BJ (cell line): ENCODE results near the gene USP36. TPM values are rescaled to one million over a fixed set of nuclear protein-coding genes. Genes with fewer than 3 reads are reported as not detected.
"Not testable (repeated sequence)": the region's sequence is repeated elsewhere in the genome, so short reads cannot be mapped to it uniquely, and the experiment has no call there.

ENCODE experiments used
- CTCF ChIA-PET: fragments of 350-600 bp; formaldehyde crosslinking; extraction: SDS; loops from one replicate; lab custom pipeline; 2021; ENCODE audit warnings: antibody characterized with exemption, inconsistent platforms; lab: Yijun Ruan, JAX
- POLR2A ChIA-PET: fragments of 300-600 bp; sonication (Branson Sonifier 250); formaldehyde crosslinking; extraction: SDS; loops from one replicate; lab custom pipeline; 2021; ENCODE audit warnings: antibody characterized with exemption; lab: Charles Lee
- DNase-seq: peaks from one replicate; pipeline ENCODE4 v3.0.0-alpha.2; 2011; ENCODE audit warnings: low read depth
- H3K27me3 ChIP-seq: 2 replicates; pipeline ENCODE4 v1.6.0; 2011; ENCODE audit warnings: low read length; ENCODE audit not compliant: control insufficient read depth, insufficient read depth
- H3K36me3 ChIP-seq: 2 replicates; pipeline ENCODE4 v1.5.1; 2011; ENCODE audit warnings: low read length; ENCODE audit not compliant: control insufficient read depth, insufficient read depth
- H3K4me3 ChIP-seq: 2 replicates; pipeline ENCODE4 v1.5.1; 2011; ENCODE audit warnings: low read depth, mild to moderate bottlenecking, control low read depth, low read length
- polyA plus RNA-seq: library from polyadenylated mRNA; depleted of rRNA; stranded (reverse); fragments of >200 nt; gene quantifications from 2 replicates; pipeline ENCODE4 v1.2.3, GENCODE V29; 2011
- TF ChIP-seq, protein P1 (sequence below): IDR thresholded peaks from 2 replicates; pipeline ENCODE4 v1.5.1; 2011; ENCODE audit warnings: low read depth, mild to moderate bottlenecking, control low read depth, inconsistent platforms, low read length, moderate library complexity; ENCODE audit not compliant: insufficient read depth

The USP36 gene
- polyA plus RNA-seq, 1 experiment: 22.1 TPM

- Histone ChIP-seq H3K4me3 (no peak overlapping the region), H3K36me3 (peaks cover 18% of the 10 kb centered on the region), H3K27me3 (no peaks in the 10 kb centered on the region)
- TF ChIP-seq, protein P1, sequence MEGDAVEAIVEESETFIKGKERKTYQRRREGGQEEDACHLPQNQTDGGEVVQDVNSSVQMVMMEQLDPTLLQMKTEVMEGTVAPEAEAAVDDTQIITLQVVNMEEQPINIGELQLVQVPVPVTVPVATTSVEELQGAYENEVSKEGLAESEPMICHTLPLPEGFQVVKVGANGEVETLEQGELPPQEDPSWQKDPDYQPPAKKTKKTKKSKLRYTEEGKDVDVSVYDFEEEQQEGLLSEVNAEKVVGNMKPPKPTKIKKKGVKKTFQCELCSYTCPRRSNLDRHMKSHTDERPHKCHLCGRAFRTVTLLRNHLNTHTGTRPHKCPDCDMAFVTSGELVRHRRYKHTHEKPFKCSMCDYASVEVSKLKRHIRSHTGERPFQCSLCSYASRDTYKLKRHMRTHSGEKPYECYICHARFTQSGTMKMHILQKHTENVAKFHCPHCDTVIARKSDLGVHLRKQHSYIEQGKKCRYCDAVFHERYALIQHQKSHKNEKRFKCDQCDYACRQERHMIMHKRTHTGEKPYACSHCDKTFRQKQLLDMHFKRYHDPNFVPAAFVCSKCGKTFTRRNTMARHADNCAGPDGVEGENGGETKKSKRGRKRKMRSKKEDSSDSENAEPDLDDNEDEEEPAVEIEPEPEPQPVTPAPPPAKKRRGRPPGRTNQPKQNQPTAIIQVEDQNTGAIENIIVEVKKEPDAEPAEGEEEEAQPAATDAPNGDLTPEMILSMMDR: no peak
- DNase-seq: peak; percentile 52
- ChIA-PET CTCF (interaction anchor here (0.7 to 4.6 kb wide), 5 partner anchors 15 to 524 kb away, joined by 3 to 63 read pairs (median 3); no protein-coding TSS in a partner anchor), POLR2A (interaction anchor here (0.6 kb wide), 1 partner anchor 56 kb away, joined by 4 read pairs; no protein-coding TSS in a partner anchor)
Measured at GRCh38 chr17:78868391-78868790, 27.8 kb upstream of the USP36 start.

- H3K4me3 ChIP-seq, POLR2A ChIA-PET, H3K27me3 ChIP-seq, DNase-seq: not testable (repeated sequence)
- peaks cover 14% of the 10 kb centered on the region for H3K36me3 ChIP-seq
- CTCF ChIA-PET: interaction anchor here (1.0 to 4.6 kb wide), 5 partner anchors 11 to 108 kb away, joined by 4 to 63 read pairs (median 11); no protein-coding TSS in a partner anchor
Measured at GRCh38 chr17:78867046-78867445, 26.4 kb upstream of the USP36 start.

GRCh38 chr17:78865682-78866390 is 25.2 kb upstream of the USP36 start:
- Histone ChIP-seq H3K4me3 (no peak overlapping the region), H3K27me3 (no peaks in the 10 kb centered on the region), H3K36me3 (peaks cover 10% of the 10 kb centered on the region)
- no peak for DNase-seq
- POLR2A ChIA-PET: no interaction called here
- CTCF ChIA-PET: interaction anchor here (0.6 to 4.6 kb wide), 24 partner anchors 8 to 367 kb away, joined by 3 to 63 read pairs (median 4); no protein-coding TSS in a partner anchor
- TF ChIP-seq, protein P1: peak; percentile 92

- peaks cover 11% of the 10 kb centered on the region for H3K36me3 ChIP-seq
- TF ChIP-seq, protein P1: no peak
- no peak for DNase-seq
- ChIA-PET CTCF (interaction anchor here (1.2 to 3.5 kb wide), 3 partner anchors 38 to 111 kb away, joined by 3 to 21 read pairs (median 14); no protein-coding TSS in a partner anchor), POLR2A (no interaction called here)
- no peaks in the 10 kb centered on the region for H3K27me3 ChIP-seq
- no peak overlapping the region for H3K4me3 ChIP-seq
Measured at GRCh38 chr17:78864117-78864516, 23.5 kb upstream of the USP36 start.

GRCh38 chr17:78862073-78863023 is 21.7 kb upstream of the USP36 start:
- CTCF ChIA-PET: interaction anchor here (1.1 to 2.6 kb wide), 3 partner anchors 66 to 109 kb away, joined by 3 to 21 read pairs (median 3); no protein-coding TSS in a partner anchor
- Histone ChIP-seq H3K4me3 (no peak overlapping the region), H3K27me3 (no peaks in the 10 kb centered on the region), H3K36me3 (peaks cover 10% of the 10 kb centered on the region)
- POLR2A ChIA-PET: interaction anchor here (0.5 to 0.7 kb wide), 3 partner anchors 10 to 1893 kb away, joined by 4 to 13 read pairs (median 4); no protein-coding TSS in a partner anchor
- DNase-seq: peak; percentile 94
- TF ChIP-seq, protein P1: no peak
